Ureter (tissue), 1 donor: ENCODE data around the gene TASP1. TPM values are rescaled to one million over a fixed set of nuclear protein-coding genes. Genes with fewer than 3 reads are reported as not detected.
A peak's percentile ranks its signal among the peaks of the same experiment; 100 is the strongest.
"Not testable (repeated sequence)": the region's sequence is repeated elsewhere in the genome, so short reads cannot be mapped to it uniquely, and the experiment has no call there.

ENCODE experiments used
- DNase-seq: peaks from one replicate; pipeline ENCODE4 v3.0.0-alpha.2; 2020; ENCODE audit warnings: low spot score
- total RNA-seq: library from RNA; stranded (reverse); gene quantifications from one replicate; pipeline ENCODE4 v1.2.4, GENCODE V29; 2023
- donor health status: DM: yes; HTN: yes; CAD: no.

Gene TASP1
- total RNA-seq: 24.0 TPM

GRCh38 chr20:13638496-13639149 lies at the start of gene TASP1:
TSS of gene TASP1 (minus strand) at chr20:13638932. CDS start at chr20:13630078, 8,854 bp downstream.
- peak; percentile 97 for DNase-seq

GRCh38 chr20:13687815-13688214 lies 49.1 kb upstream of the TASP1 start:
- DNase-seq: no peak

GRCh38 chr20:13685623-13686022 lies 46.9 kb upstream of the TASP1 start:
- DNase-seq: no peak

- DNase-seq: no peak
Measured at GRCh38 chr20:13684566-13685222, 46.0 kb upstream of the TASP1 start.

GRCh38 chr20:13683833-13684232 lies 45.1 kb upstream of the TASP1 start:
- DNase-seq: no peak

- DNase-seq: no peak
Measured at GRCh38 chr20:13681248-13682125, 42.8 kb upstream of the TASP1 start.

- no peak for DNase-seq
Measured at GRCh38 chr20:13678944-13679343, 40.2 kb upstream of the TASP1 start.

- no peak for DNase-seq
Measured at GRCh38 chr20:13677241-13677640, 38.5 kb upstream of the TASP1 start.

- DNase-seq: no peak
Measured at GRCh38 chr20:13676682-13677081, 38.0 kb upstream of the TASP1 start.

- DNase-seq: no peak
Measured at GRCh38 chr20:13672690-13673089, 34.0 kb upstream of the TASP1 start.

- no peak for DNase-seq
Measured at GRCh38 chr20:13671916-13672378, 33.2 kb upstream of the TASP1 start.

- DNase-seq: no peak
Measured at GRCh38 chr20:13671512-13671911, 32.8 kb upstream of the TASP1 start.

- DNase-seq: no peak
Measured at GRCh38 chr20:13670160-13670559, 31.4 kb upstream of the TASP1 start.

GRCh38 chr20:13665709-13666395 lies 27.1 kb upstream of the TASP1 start:
- no peak for DNase-seq

- no peak for DNase-seq
Measured at GRCh38 chr20:13661070-13661685, 22.4 kb upstream of the TASP1 start.

- no peak for DNase-seq
Measured at GRCh38 chr20:13659288-13659687, 20.6 kb upstream of the TASP1 start.

GRCh38 chr20:13658060-13658459 lies 19.3 kb upstream of the TASP1 start:
- DNase-seq: not testable (repeated sequence)

GRCh38 chr20:13656721-13657368 lies 18.1 kb upstream of the TASP1 start:
- DNase-seq: no peak

- no peak for DNase-seq
Measured at GRCh38 chr20:13654463-13655023, 15.8 kb upstream of the TASP1 start.

GRCh38 chr20:13650474-13650873 lies 11.7 kb upstream of the TASP1 start:
- no peak for DNase-seq
